HG03469 (cell line): ENCODE results near the gene IZUMO1.

ENCODE experiments used
- ATAC-seq: cut with Tn5 transposase; IDR thresholded peaks from one replicate; pipeline ENCODE4 v1.9.1; 2021; ENCODE audit warnings: mild to moderate bottlenecking, moderate library complexity, moderate number of reproducible peaks; ENCODE audit not compliant: unreplicated experiment

The IZUMO1 gene

DNA sequence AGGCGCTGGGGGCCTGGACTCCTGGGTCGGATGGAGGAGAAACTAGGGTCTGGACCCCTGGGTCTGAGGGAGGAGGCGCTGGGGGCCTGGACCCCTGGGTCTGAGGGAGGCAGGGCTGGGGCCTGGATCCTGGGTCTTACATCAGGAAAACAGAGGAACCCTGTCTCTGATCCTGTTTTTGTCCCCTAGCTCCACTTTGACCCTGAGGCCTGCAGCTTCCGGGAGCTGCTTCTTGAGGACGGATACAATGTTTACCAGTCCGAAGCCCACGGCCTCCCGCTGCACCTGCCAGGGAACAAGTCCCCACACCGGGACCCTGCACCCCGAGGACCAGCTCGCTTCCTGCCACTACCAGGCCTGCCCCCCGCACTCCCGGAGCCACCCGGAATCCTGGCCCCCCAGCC, 11.0 kb upstream of the IZUMO1 start:
- no peak for ATAC-seq

DNA sequence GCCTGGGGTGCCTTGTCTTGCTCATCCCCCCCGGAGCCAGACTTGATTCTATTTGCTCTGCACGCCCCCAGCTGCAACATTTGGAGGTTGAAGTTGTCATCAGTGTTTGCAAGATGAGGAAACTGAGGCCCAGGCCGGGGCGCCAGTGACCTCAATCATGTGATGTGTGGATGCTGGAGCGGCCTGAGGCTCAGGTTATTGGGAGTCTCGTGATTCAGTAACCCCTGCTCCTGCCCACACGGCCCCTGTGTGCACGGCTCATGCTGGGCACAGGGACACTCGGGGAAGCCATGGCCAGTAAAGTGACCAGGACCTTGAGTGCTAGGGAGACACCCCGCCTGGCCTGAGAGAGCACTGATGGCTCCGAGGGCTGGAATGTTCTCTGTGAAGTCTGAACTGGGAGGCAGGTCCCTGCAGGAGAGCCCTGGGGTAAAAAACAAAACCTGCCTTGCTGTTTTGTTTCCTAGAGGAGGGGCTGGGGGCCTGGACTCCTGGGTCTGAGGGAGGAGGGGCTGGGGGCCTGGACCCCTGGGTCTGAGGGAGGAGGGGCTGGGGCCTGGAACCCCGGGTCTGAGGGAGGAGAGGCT, 10.5 kb upstream of the IZUMO1 start:
- no peak for ATAC-seq

DNA sequence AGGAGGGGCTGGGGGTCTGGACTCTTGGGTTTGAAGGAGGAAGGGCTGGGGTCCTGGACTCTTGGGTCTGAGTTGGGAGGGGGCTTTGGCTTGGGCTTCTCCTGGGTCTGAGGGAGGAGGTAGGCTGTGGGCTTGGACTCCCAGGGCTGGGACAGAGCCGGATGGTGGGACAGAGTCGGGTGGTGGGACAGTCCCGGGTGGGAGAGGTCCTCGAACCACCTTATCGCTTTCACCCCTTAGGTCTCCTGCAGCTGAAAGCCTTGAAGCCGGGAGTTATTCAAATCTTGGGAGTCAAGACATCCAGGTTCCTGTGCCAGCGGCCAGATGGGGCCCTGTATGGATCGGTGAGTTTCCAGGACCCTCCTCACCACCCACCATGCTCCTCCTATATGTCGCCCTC, 10.0 kb upstream of the IZUMO1 start:
- no peak for ATAC-seq

DNA sequence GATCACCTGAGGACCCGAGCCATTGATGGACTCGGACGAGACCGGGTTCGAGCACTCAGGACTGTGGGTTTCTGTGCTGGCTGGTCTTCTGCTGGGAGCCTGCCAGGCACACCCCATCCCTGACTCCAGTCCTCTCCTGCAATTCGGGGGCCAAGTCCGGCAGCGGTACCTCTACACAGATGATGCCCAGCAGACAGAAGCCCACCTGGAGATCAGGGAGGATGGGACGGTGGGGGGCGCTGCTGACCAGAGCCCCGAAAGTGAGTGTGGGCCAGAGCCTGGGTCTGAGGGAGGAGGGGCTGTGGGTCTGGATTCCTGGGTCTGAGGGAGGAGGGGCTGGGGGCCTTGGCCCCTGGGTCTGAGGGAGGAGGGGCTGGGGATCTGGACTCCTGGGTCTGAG, 9.5 kb upstream of the IZUMO1 start:
- ATAC-seq: no peak

DNA sequence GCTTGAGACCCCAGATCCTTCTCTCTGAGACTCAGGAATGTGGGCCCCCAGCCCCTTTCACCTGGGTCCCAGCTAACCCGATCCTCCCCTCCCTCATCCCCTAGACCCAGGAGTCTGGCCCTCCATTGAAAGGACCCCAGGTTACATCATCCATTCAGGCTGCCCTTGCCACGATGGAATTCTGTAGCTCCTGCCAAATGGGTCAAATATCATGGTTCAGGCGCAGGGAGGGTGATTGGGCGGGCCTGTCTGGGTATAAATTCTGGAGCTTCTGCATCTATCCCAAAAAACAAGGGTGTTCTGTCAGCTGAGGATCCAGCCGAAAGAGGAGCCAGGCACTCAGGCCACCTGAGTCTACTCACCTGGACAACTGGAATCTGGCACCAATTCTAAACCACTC, 9.1 kb upstream of the IZUMO1 start:
- ATAC-seq: no peak

DNA sequence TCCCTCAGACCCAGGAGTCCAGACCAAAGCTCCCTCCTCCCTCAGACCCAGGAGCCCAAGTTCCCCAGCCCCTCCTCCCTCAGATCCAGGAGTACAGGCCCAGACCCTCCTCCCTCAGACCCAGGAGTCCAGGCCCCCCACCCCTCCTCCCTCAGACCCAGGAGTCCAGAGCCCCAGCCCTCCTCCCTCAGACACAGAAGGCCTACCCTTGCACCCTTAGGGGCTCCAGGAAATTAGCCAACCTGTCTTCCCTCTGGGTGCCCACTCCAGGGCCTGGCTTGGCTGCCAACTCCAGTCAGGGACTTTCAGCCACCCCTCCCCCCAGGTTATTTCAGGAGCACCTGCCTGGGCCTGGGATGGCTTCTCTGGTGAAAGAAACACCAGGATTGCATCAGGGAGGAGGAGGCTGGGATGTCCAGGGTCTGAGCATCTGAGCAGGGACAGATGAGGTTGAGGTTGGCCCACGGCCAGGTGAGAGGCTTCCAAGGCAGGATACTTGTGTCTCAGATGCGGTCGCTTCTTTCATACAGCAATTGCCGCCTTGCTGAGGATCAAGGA, 8.5 kb upstream of the IZUMO1 start, which contains the start of gene FGF21:
Gene FGF21, plus strand, starts transcription at position 441 of the 558 bp plus-strand sequence. CDS start 713 bp downstream, outside the sequence.
- no peak for ATAC-seq

DNA sequence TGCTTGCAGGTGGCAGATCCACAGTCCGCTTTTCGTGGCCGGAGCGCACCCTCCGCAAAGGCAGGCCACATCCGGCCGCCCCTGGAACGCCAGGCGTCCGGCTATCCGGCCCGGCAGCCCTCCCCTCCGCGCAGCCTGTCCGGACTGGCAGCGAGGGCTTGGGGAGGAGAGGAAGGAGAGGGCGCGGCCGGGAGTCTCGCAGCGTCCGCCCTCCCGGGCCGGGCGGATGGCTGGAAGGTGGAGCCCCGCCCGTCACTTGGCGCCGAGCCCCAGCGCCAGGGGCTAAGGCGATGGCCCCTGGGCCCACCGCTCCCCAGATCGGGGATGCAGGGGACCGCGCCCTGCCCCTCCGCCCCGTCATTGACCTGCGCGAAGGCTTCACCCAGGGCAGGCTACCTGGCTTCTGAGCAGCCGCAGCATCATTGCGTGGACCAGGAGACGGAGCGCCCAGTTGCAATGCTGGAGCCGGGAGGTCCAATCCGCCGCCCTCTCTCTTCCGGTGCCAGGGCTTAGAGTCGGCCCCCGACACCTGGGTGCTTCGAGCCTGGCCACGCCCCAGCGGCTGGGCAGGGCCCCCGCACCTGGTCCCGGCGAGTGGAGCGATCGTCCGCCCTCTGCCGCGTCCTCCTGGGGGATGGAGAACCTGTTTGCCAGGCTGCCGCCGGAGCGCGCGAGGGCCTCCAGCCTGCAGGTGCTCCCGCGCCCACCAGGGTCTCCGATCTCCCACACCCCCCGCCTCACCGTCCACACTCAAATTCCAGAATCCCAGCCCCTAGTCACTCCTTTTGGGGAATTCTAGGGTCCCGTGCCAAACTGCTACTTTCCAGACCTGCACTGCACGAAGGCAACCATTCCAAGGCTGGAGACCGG, 6.0 kb upstream of the IZUMO1 start, which contains the start of gene FUT1:
Gene FUT1, minus strand, starts transcription at position 146 of the 870 bp plus-strand sequence. CDS start 1,360 bp downstream, outside the sequence.
- no peak for ATAC-seq

DNA sequence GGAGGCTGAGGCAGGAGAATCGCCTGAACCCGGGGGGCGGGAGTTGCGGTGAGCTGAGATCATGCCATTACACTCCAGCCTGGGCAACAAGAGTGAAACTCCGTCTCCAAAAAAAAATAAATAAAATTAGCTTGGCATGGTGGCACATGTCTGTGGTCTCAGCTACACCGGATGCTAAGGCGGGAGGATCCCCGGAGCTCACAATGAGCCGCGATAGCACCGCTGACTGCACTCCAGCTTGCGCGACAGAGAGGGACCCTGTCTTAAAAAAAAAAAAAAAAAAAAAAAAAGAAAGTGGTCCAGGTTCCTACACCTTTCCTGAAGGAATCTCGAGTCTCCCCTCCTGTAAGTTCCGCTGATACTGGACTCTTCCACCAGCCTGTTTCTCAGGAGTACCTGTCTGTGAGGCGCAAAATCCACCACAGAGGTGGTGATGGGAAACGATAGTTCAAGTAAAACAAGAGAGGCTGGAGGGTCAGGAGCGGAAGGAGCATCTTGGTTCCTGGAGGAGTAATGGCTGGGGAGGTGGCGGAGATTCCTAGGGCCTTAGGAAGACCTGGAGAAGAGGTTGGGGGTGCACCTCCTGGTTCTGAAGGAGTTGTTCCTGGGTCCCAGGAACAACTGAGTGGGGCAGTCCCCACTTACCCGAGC, 5.3 kb upstream of the IZUMO1 start:
- ATAC-seq: no peak

DNA sequence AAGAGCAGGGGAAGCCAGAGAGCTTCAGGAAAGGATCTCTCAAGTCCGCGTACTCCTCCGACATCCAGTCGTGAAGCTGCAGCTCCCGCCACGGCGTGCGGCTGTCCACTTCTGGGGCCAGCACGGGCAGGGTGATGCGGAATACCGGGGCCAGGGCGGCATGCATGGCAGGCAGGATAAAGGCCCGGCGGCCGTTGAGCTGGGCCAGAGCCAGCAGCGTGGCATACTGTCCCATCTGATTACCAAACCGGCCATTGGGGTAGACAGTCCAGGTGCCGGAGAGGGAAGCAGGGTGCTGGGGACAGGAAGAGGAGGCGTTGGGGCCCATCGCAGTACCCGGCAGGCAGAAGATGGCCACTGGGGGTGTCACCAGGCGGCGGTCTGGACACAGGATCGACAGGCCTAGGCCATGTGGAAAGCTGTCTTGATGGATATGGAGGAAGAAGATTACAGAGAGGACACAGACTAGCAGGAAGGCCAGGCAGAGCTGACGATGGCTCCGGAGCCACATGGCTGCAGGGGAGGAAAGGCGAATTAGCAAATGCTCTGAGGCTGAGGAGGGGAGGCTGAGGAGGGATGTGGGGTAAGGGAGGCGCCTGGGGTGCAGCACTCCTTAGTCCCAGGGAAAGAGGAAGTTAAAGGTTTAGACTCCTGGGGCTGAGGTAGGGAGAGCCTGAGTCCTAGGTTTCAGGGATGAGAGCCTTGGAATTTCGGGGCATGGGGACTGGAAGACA, 4.2 kb upstream of the IZUMO1 start:
- no peak for ATAC-seq

DNA sequence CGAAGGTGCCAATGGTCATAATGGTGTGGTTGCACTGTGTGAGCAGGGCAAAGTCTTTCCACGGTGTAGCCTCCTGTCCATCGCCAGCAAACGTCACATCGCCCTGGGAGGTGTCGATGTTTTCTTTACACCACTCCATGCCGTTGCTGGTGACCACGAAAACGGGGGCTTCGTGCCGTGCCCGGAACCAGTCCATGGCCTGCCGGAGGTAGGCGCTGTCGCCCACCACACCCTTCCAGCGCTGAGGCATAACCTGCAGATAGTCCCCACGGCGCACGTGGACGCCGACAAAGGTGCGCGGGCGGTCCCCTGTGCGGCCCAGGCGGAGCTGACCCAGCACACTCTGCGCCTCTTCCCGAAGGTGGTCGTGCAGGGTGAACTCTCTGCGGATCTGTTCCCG, 3.6 kb upstream of the IZUMO1 start:
- ATAC-seq: no peak

DNA sequence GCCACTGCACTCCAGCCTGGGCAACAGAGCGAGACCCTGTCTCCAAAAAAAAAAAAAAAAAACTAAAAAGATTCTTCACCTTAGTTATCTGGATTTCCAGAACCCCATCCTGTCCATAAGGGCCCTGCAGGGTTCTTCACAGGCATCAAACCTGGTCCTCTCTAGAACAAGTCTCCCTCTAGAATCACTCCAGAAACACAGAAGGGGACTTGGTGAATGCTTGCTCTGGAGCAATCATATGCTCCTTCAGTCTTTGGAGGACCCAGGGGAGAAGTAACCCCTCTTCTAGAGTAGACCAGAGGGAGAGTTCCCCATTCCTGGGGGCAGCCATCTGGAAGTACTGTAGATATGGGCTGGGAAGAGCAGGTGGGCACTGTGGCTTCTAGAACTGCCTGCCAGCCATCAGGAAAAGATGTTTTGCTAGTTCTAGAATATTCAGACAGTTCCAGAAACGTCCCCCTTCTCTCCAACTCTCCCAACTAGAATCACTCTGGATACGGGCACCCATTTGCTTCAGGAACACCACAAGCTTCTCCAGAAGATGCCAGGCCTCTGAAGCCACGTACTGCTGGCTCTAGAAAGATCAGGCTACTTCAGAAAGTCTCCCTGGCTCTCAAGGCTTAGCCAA, 3.0 kb upstream of the IZUMO1 start:
- no peak for ATAC-seq

DNA sequence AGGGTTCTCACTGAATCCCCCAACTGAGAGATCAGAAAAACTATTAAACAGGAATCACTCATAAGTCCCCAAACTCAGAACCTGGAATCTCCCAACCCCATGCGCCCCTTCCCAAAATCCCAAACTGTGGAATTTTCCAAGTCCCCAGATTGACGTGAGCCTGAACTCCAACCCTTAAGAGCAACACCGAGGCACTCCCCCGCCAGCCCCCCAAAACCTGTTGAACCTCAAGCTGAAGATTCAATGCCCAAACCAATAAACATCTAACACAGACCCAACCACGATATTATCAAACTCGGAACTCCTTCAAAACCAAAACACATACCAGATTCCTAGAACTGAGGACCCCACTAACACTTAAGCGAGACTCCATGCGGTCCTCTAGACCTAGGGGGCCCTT, 599 bp downstream of the IZUMO1 start:
- no peak for ATAC-seq

DNA sequence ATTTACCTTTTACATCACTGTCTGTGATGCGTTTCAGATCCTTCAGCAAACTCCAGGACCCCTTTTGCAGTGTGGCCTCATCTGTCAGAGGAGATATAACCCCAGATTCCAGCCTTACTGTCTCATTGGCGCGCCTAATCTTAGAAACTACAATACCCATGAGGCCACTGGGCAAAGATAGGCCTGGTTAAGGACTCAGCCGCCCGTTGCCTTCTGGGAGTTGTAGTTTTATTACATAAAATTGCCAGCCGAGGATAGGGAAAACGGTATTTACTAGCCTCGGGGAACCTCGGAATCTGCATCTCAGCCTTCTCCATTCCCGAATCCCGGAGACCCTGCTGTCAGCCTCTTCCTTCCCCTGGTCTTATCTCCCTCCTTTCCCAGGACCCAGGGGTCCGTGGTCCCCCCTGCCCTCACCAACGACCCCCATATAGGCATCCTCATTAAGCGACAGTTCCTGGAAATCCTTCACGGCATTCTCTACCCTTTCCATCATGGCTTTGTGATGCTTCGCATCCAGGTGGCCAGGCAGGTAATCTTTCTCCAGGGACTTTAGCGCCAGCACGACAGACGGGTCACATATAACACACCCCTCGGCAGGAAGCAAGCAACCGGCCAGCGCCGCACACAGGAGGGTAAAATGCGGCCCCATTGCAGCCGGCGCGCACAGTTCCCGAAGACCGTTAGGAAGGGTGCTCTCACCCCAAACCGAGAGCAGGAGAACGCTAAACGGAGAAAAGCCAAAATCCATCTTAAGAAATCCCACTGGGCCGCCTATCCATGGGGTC, 1.3 kb downstream of the IZUMO1 start:
- no peak for ATAC-seq

DNA sequence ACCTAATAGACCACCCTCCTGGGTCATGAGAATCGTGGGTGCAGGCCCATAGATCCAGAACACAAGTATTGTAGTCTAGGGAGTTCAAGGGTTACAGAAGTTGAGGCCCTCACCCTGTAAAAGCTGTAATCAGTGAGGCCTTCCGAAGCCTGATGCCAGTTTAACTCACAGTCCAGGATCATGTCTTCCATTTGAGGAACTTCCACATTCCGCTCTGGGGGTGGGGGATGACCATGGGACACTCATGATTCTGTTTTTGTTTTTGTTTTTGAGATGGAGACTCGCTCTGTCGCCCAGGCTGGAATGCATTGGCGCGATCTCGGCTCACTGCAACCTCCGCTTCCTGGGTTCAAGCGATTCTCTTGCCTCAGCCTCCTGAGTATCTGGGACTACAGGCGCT, 4.6 kb downstream of the IZUMO1 start:
- ATAC-seq: no peak

DNA sequence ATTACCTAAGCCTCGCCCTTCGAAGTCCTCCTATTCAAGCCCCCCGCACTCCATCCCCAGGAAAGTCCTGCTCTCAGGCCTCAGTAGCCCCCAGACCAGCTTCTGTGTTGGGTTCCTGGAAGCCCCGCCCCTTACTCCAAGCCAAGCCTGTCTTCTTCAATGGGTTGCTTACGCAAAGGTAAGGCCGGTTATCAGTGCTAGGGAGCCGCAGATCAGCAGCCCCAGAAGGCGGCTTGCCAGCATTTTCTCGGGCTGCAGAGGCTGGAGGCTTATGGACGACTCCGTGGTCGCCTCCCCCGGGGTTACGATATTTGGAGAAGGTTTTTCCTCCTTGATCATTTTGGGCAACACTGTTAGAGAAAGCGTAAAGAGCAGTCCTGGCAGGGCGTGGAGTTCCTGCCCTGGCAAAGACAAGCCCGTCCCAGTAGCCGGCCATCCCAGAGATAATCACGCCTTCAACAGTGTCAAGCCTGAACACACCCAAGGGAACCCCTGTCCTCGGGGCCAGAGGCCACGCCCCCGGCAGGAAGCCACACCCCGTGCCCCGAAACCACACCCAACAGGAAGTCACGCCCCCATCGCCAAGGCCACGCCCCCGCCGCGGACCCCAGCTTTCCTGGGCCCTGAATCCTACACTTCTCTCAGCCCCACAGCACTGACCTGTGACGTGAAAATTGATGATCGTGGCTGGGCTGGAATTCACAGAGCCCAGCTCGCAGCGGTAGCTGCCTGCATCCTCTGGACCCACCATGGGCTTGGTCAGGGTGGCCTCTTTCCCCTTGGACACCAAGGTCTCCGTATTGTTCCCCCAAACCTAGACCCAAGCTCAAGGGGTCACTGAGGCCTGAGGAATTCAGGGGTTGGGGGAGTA, 5.3 kb downstream of the IZUMO1 start:
- no peak for ATAC-seq

DNA sequence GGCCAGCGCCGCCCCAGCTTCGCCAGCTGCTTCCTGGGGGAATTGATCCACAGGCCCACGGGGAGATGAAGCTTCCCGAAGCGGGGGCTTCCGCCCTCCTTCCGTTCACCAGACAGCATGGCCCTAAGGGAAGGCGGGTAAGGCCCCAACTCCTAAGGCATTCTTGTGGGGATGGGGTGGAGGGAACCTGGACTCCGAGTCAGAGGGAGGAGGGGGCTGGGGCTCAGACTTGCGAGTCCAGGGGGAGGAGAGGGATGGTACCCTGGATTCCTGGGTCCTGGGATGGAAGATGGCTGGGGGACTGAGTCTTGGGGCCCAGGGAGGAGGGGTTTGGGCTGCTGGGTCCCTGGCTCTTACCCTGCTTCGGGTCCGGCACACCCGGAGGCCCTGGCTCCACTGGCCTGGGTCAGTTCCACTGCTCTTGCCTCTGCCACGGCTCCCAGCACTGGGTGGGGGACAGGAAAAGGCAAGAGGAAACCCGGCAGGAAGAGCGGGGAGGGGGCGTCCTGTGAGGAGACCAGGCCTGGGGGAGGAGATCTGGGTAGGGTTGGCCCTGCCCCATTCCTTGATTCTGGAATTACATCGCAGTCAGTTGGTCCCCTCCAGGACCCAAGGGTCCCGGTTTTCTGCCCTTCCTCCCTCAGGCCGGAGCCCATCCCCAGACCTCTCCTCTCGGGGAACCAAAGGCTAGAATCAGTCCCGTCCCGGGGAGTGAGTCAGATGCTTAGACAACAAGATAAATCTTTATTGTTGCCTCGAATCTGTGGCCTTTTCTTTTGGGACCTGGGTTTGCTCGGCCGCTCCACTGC, 6.3 kb downstream of the IZUMO1 start, which contains the start of gene RASIP1:
Gene RASIP1, minus strand, starts transcription at position 447 of the 809 bp plus-strand sequence. Its CDS starts 328 bp downstream, at position 119.
- no peak for ATAC-seq

DNA sequence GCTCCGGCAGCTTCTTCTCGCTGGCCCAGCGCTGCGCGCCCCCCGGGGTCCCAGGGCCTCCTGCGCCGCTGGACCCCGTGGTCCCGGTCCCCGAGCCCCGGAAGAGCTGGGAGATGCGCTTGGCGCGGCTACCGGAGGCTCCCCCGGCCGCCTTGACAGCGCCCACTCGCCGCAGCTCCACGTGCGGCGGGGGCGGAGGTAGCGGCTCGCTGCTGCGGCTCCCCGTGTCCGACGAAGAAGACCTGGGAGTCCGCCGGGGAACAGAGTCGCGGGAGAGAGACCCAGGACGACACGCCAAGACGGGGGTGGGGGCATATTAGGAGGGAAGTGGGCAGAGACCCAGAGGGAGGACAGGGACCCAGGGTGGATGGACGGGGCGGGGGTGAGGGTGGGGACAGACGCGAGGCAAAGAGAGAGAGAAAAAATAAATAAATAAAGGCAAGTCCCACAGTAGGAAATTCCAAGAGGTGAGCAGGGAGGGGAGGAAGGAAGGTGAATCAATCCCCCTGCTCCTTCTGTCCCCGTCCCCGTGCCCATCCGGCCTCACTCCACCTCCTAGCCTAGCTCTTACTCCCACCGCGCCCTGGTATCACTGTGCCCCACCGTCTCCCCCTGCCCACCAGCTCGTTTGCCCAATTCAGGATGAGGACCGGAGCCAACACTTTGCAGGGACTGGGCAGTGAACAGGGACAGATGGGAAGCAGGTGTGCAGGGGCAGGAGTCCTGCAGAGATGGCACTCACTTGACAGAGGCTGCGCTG, 7.1 kb downstream of the IZUMO1 start:
- ATAC-seq: no peak
